Spleen (tissue), 7 donors: Measurements from ENCODE around the gene CLDN20.
"Not testable (repeated sequence)": the region's sequence is repeated elsewhere in the genome, so short reads cannot be mapped to it uniquely, and the experiment has no call there.

Experiments
- POLR2A ChIP-seq, 3 donors: fragments of 450-650 bp; IDR thresholded peaks; one replicate each; pipeline ENCODE4 v1.5.1; 2017; ENCODE audit warnings: antibody characterized with exemption in 3 of 3, mild to moderate bottlenecking in 1 of 3
- TF ChIP-seq, protein P1 (sequence below), 11 experiments: fragments of 200-600 bp in 7 of 11; fragments of 450-650 bp in 4 of 11; sonication (generic) in 4 of 11; IDR thresholded peaks in 8 of 11; conservative IDR thresholded peaks in 3 of 11; 1 replicate in 7 of 11; 2 replicates in 4 of 11; pipeline versions ENCODE4 v1.4.0 to v1.8.0; 2016 to 2021; ENCODE audit warnings: antibody characterized with exemption in 11 of 11, inconsistent platforms in 4 of 11, mild to moderate bottlenecking in 1 of 11
- donor health status: DM: no; HTN: no; CAD: no; lungs with moderate emphysema.
- donor health status: DM: no; HTN: no; CAD: no.
- donor health status: DM: no; HTN: no; CAD: no.

DNA sequence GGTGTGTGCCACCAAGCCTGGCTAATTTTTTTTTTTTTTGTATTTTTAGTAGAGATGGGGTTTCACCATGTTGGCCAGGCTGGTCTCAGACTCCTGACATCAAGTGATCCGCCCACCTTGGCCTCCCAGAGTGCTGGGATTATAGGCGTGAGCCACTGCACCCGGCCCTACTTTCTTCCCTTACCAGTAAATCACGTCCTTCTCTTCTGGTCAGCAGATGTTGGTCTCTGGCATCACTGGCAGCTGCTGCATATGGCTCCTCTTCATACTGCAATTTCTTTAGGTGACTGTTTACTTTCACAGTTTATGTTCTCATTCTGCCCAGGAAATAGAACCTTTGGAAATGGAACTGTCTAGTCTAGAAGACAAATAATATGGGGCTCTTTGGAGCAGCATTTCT, 32.8 kb upstream of the CLDN20 start:
- TF ChIP-seq POLR2A (IDR thresholded peaks at IDR 0.05) = not testable (repeated sequence)
- TF ChIP-seq, protein P1, sequence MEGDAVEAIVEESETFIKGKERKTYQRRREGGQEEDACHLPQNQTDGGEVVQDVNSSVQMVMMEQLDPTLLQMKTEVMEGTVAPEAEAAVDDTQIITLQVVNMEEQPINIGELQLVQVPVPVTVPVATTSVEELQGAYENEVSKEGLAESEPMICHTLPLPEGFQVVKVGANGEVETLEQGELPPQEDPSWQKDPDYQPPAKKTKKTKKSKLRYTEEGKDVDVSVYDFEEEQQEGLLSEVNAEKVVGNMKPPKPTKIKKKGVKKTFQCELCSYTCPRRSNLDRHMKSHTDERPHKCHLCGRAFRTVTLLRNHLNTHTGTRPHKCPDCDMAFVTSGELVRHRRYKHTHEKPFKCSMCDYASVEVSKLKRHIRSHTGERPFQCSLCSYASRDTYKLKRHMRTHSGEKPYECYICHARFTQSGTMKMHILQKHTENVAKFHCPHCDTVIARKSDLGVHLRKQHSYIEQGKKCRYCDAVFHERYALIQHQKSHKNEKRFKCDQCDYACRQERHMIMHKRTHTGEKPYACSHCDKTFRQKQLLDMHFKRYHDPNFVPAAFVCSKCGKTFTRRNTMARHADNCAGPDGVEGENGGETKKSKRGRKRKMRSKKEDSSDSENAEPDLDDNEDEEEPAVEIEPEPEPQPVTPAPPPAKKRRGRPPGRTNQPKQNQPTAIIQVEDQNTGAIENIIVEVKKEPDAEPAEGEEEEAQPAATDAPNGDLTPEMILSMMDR (IDR thresholded peaks at IDR 0.05 in 8 of 11, conservative IDR thresholded peaks at IDR 0.05 in 3 of 11) = not testable (repeated sequence)
